ENCODE results near the gene CACNA1F.
"Not testable (repeated sequence)": the region's sequence is repeated elsewhere in the genome, so short reads cannot be mapped to it uniquely, and the experiment has no call there.

DNA sequence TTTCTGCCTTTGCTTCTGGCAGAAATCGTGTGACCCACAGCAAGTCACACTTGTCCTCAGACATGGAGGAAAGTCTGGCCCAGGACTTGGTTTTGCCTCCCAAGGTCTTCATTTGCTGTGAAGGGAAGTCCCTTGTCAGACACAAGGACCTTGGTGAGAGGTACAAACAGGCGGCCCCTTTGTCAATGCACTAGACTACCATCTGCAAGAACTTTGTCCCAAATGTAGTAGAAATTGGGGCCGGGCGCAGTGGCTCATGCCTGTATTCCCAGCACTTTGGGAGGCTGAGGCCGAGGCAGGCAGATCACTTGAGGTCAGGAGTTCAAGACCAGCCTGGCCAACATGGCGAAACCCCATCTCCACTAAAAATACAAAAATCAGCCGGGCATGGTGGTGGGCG is 59.6 kb downstream of the CACNA1F start:
- TF ChIP-seq, protein P1, sequence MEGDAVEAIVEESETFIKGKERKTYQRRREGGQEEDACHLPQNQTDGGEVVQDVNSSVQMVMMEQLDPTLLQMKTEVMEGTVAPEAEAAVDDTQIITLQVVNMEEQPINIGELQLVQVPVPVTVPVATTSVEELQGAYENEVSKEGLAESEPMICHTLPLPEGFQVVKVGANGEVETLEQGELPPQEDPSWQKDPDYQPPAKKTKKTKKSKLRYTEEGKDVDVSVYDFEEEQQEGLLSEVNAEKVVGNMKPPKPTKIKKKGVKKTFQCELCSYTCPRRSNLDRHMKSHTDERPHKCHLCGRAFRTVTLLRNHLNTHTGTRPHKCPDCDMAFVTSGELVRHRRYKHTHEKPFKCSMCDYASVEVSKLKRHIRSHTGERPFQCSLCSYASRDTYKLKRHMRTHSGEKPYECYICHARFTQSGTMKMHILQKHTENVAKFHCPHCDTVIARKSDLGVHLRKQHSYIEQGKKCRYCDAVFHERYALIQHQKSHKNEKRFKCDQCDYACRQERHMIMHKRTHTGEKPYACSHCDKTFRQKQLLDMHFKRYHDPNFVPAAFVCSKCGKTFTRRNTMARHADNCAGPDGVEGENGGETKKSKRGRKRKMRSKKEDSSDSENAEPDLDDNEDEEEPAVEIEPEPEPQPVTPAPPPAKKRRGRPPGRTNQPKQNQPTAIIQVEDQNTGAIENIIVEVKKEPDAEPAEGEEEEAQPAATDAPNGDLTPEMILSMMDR (conservative IDR thresholded peaks at IDR 0.05 in 1 of 2, IDR thresholded peaks at IDR 0.05 in 1 of 2; ENCODE audit: extremely low read depth in 1 of 2, insufficient read depth in 1 of 2, low read depth in 1 of 2, low read length in 2 of 2) = not testable (repeated sequence)
- not testable (repeated sequence) for TF ChIP-seq EZH2 (IDR thresholded peaks at IDR 0.05; ENCODE audit: borderline replicate concordance, low read length)

Data from mammary epithelial cell (primary cell).